NB4 (cell line): ENCODE measurements around the gene STIP1.
A peak's percentile ranks its signal among the peaks of the same experiment; 100 is the strongest.

ENCODE experiments used
- DNase-seq: peaks from one replicate; pipeline ENCODE4 v3.0.0; 2010; ENCODE audit warnings: low read depth
- H3K4me3 ChIP-seq: one replicate; pipeline ENCODE4 v1.5.1; 2011; ENCODE audit warnings: mild to moderate bottlenecking, low read depth, low read length, moderate library complexity
- MYC ChIP-seq: IDR thresholded peaks from 2 replicates; pipeline ENCODE4 v1.6.1; 2011; ENCODE audit warnings: low read depth, low read length
- POLR2A ChIP-seq: IDR thresholded peaks from 2 replicates; pipeline ENCODE4 v1.6.1; 2011; ENCODE audit warnings: mild to moderate bottlenecking; ENCODE audit not compliant: insufficient read length; ENCODE audit errors: extremely low read depth
- TF ChIP-seq, protein P1 (sequence below): IDR thresholded peaks from one replicate; pipeline ENCODE4 v1.5.1; 2012; ENCODE audit warnings: low read depth, low read length
- TF ChIP-seq, protein P2 (sequence below): IDR thresholded peaks from 2 replicates; pipeline ENCODE4 v1.6.1; 2011; ENCODE audit warnings: low read depth, low read length

The STIP1 gene

DNA sequence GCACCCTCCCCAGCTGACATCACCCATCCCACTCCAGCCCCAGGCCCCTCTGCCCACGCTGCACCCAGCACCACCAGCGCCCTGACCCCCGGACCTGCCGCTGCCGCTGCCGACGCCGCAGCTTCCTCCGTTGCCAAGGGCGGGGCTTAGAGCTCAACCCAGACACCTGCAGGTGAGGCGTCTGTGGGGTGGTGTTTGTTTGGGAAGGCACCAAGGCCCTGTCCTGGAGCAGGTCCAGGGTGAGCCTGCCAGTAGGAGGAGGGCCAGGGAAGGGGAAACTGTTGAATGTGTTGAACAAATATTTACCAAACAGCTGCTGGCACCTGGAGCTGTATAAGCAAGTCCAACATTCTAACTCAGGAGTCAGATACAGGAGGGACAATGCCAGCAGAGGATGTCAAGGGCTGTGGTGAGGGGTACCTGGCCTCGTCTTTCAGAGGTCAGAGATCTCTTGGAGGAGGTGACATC lies 51.5 kb downstream of the STIP1 start:
- no peak for DNase-seq
- TF ChIP-seq POLR2A (no peak), MYC (no peak)
- TF ChIP-seq, protein P1, sequence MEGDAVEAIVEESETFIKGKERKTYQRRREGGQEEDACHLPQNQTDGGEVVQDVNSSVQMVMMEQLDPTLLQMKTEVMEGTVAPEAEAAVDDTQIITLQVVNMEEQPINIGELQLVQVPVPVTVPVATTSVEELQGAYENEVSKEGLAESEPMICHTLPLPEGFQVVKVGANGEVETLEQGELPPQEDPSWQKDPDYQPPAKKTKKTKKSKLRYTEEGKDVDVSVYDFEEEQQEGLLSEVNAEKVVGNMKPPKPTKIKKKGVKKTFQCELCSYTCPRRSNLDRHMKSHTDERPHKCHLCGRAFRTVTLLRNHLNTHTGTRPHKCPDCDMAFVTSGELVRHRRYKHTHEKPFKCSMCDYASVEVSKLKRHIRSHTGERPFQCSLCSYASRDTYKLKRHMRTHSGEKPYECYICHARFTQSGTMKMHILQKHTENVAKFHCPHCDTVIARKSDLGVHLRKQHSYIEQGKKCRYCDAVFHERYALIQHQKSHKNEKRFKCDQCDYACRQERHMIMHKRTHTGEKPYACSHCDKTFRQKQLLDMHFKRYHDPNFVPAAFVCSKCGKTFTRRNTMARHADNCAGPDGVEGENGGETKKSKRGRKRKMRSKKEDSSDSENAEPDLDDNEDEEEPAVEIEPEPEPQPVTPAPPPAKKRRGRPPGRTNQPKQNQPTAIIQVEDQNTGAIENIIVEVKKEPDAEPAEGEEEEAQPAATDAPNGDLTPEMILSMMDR: no peak
- TF ChIP-seq, protein P2, sequence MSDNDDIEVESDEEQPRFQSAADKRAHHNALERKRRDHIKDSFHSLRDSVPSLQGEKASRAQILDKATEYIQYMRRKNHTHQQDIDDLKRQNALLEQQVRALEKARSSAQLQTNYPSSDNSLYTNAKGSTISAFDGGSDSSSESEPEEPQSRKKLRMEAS: no peak
- H3K4me3 ChIP-seq: no peak overlapping the region

DNA sequence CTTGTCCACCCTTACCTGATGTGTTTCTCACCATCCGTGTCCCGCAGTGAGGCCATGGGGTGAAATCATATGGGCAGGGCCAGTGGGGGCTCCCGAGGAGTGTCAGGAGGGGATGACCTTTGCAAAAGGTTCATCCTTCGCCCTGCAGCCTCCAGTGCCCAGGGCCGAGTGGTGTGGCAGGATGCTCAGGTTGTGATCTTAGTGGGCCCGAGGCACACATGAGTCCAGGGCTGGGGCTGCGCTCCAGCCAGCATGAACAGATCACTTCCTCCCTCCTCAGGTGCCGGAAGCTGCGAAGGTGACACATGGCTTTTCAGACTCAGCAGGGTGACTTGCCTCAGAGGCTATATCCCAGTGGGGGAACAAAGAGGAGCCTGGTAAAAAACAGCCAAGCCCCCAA lies 52.1 kb downstream of the STIP1 start:
- DNase-seq: no peak
- TF ChIP-seq POLR2A (no peak), MYC (no peak)
- TF ChIP-seq, protein P2: no peak
- TF ChIP-seq, protein P1: no peak
- no peak overlapping the region for H3K4me3 ChIP-seq

DNA sequence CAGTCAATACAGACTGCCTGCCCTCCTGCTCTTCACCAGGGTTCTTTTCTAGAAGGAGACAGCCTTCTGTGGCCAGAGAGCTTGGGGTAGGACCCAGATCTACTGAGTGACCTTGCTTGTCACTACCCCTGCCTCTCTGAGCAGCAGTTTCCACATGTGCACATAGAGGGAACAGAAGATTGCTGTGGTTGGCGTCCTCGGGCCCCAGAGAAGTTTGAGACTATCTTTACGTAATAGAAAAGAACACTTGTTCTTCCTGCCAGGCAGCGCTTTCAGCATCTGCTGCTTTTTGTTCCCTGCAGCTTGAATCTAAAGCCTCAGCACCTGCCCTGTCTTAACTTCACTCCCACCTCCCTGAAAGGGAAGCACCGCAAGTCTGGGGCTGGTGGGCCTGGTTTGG lies 53.0 kb downstream of the STIP1 start:
- DNase-seq: peak; percentile 47
- H3K4me3 ChIP-seq: no peak overlapping the region
- TF ChIP-seq, protein P1: no peak
- TF ChIP-seq, protein P2: 0 out of 2 replicates have a peak, but pooled peaks have one; percentile 14

DNA sequence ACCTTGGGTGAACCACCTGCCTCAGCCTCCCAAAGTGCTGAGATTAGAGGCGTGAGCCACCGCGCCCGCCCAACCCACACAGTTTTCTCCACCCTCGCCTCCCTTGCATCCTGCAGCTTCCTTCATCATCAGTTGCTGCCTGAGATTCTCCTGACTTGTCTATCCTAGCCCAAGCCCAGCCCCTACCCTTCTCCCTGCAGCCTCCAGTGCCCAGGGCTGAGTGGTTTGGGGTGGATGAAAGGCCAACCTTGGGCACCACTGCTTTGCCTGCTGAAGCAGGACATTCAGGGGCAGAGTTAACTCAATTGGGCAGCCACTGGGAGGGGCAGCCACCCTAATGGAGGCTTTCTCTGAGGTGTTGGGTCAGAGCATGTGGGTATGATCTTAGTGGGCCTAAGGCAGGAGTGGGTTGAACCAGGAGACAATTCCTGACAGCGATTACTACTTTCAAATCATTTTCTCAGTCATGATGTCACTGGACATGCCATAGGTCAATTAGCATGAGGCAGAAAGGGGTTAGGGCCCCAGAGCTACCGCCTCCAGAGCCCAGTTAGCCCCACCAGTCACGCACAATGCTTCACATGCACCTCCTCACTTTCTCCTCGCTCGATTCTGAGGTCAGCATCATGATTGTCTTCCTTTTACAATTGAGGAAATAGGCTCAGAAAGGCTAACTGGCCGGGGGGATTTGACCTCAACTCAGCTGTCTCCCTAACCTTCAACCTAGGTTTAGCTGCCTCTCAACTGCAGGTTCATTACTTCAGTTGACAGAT lies 53.9 kb downstream of the STIP1 start:
- DNase-seq: peak; percentile 81
- TF ChIP-seq, protein P1: no peak
- TF ChIP-seq MYC (no peak; the same call in 1 of the 2 replicates), POLR2A (no peak)
- TF ChIP-seq, protein P2: peak; percentile 75
- peak overlapping the region; percentile 85 for H3K4me3 ChIP-seq

DNA sequence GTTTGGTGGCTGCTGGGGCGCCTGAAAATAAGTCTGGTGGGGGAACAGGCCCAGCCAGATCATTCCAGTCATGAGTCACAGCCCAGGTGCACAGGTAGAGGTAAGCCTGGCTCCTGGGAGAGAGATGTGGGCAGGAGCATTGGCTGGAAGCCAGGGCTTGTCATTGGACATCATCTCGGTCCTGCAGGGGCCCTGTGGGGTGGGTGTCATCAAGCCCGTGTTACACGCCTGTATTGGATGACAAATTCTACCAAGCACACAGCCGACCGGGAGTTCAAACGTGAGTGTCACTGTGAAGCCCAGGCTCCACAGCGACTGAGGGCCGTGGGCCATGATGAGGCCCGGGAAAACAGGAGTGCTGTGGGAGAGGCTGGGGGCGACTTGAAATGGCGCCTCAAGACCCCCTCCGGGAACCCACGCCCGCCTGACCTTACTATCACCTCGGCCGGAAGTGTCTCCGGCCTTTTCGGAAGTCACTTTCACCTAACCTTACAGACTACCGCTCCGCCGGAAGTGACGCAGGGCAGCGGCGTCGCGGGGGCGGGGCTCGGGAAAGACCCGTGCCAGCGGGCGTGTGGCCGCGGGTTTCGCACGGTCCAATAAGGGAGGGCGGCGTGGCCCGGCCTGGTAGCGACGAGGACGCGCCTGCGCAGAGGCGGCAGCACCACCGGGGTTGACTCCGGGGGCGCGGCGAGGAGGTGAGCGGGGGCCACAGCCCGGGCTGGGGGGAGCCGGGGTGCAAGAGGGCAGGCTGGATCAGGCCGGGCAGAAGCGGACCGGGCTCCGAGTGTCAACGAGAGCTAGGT lies 54.7 kb downstream of the STIP1 start, which contains the start of gene FKBP2:
FKBP2 (plus strand) TSS at position 661 of the 806 bp plus-strand sequence. CDS start 1,293 bp downstream, outside the sequence.
- TF ChIP-seq POLR2A (peak; percentile 89), MYC (peak; percentile 64; the same call in 1 of the 2 replicates)
- TF ChIP-seq, protein P1: no peak
- TF ChIP-seq, protein P2: peak; percentile 64; the same call in 1 of the 2 replicates
- DNase-seq: peak; percentile 98
- peak within 1 kb of the TSS; percentile 85 for H3K4me3 ChIP-seq
